K562 (cell line): Measurements from ENCODE around the gene TARBP1. TPM values are rescaled to one million over a fixed set of nuclear protein-coding genes. Genes with fewer than 3 reads are reported as not detected.

Experiments
- CCAR2 ChIP-seq: fragments of 200-400 bp; formaldehyde crosslinking; IDR thresholded peaks from 2 replicates; pipeline ENCODE4 v1.6.1; 2017; ENCODE audit warnings: mild to moderate bottlenecking, low read depth, low read length
- CHD4 ChIP-seq: fragments of 200-600 bp; sonication (generic); IDR thresholded peaks from 3 replicates; pipeline ENCODE4 v1.6.1; 2012; ENCODE audit warnings: low read depth, mild to moderate bottlenecking, mixed read lengths, low read length, inconsistent platforms; ENCODE audit not compliant: insufficient read depth, insufficient replicate concordance, poor library complexity, severe bottlenecking
- HCFC1 ChIP-seq: IDR thresholded peaks from 2 replicates; pipeline ENCODE4 v1.6.1; 2012; ENCODE audit warnings: low read depth, low read length, improper control_type of control experiment
- MXI1 ChIP-seq: IDR thresholded peaks from 2 replicates; pipeline ENCODE4 v1.6.1; 2011; ENCODE audit warnings: low read depth, mild to moderate bottlenecking, improper control_type of control experiment, low read length
- NFATC3 ChIP-seq: fragments of 450-650 bp; IDR thresholded peaks from 2 replicates; pipeline ENCODE4 v1.6.1; 2017; ENCODE audit warnings: mild to moderate bottlenecking
- PHF8 ChIP-seq: fragments of 200-600 bp; sonication (generic); IDR thresholded peaks from 2 replicates; pipeline ENCODE4 v1.6.1; 2012; ENCODE audit warnings: mixed run types, mild to moderate bottlenecking, inconsistent platforms, low read length, moderate library complexity, borderline replicate concordance
- RB1 ChIP-seq: fragments of 450-650 bp; IDR thresholded peaks from 2 replicates; pipeline ENCODE4 v1.6.1; 2017; ENCODE audit warnings: low read depth, mild to moderate bottlenecking
- RFX5 ChIP-seq: IDR thresholded peaks from 2 replicates; pipeline ENCODE4 v1.6.1; 2011; ENCODE audit warnings: low read depth, mild to moderate bottlenecking, improper control_type of control experiment, low read length
- TCF3 ChIP-seq: sonication (generic); formaldehyde crosslinking; IDR thresholded peaks from 2 replicates; pipeline ENCODE4 v1.4.0; 2020; ENCODE audit warnings: mild to moderate bottlenecking, missing genetic modification reagents
- ZNF217 ChIP-seq: sonication (generic); formaldehyde crosslinking; IDR thresholded peaks from 2 replicates; pipeline ENCODE4 v1.8.0; 2022; ENCODE audit warnings: mild to moderate bottlenecking, missing genetic modification reagents
- ZNF311 ChIP-seq: fragments of 250-450 bp; sonication (Bioruptor Pico); IDR thresholded peaks from 2 replicates; pipeline ENCODE4 v1.4.0; 2020; ENCODE audit warnings: mild to moderate bottlenecking, moderate library complexity
- polyA plus RNA-seq, 8 experiments: library from polyadenylated mRNA; depleted of rRNA in 4 of 8; stranded (reverse) in 5 of 8; unstranded in 3 of 8; fragments of >200 nt; fragmentation: Nextera tagmentation in 2 of 8; fragmentation: Illumina TruSeq in 1 of 8; extraction: Ambion mirVana in 2 of 8; extraction: Trizol in 1 of 8; gene quantifications; 2 replicates each; pipeline versions ENCODE4 v1.2.1 to v1.2.3, GENCODE V29; 2011 to 2014; ENCODE audit warnings: inconsistent platforms in 1 of 8, missing spikeins in 1 of 8
- total RNA-seq, 7 experiments: library from RNA; depleted of rRNA in 6 of 7; stranded (reverse); fragments of >200 nt in 6 of 7; fragmentation: Illumina TruSeq in 2 of 7; extraction: Trizol in 2 of 7; gene quantifications; 2 replicates each; pipeline versions ENCODE4 v1.2.1 to v1.2.3, GENCODE V29; 2011 to 2021; ENCODE audit warnings: low replicate concordance in 1 of 7
- TF ChIP-seq, protein P1 (sequence below): fragments of 450-650 bp; IDR thresholded peaks from 2 replicates; pipeline ENCODE4 v1.6.1; 2016
- TF ChIP-seq, protein P2 (sequence below): fragments of 450-650 bp; formaldehyde crosslinking; IDR thresholded peaks from 2 replicates; pipeline ENCODE4 v1.4.0; 2020; ENCODE audit warnings: mild to moderate bottlenecking, mixed read lengths
- TF ChIP-seq, protein P3 (sequence below): conservative IDR thresholded peaks from 2 replicates; pipeline ENCODE4 v1.6.1; 2011; ENCODE audit warnings: low read depth, mild to moderate bottlenecking, low read length; ENCODE audit not compliant: control insufficient read depth
- TF ChIP-seq, protein P4 (sequence below), 2 experiments: fragments of 450-650 bp; conservative IDR thresholded peaks; 2 replicates each; pipeline ENCODE4 v1.6.1; 2017; ENCODE audit warnings: mild to moderate bottlenecking in 2 of 2, moderate library complexity in 2 of 2
- TF ChIP-seq, protein P5 (sequence below), 2 experiments: fragments of 450-650 bp; IDR thresholded peaks; 2 replicates each; pipeline ENCODE4 v1.6.1; 2016
- TF ChIP-seq, protein P6 (sequence below): fragments of 250-450 bp; sonication (Bioruptor Pico); IDR thresholded peaks from 2 replicates; pipeline ENCODE4 v1.5.0; 2022; ENCODE audit warnings: mild to moderate bottlenecking

TARBP1 gene
- total and polyA plus RNA-seq, 9 of the 15 experiments (the other 6 are each of a cell fraction or from before 2014, with no cell fraction given) = 8.8 to 48.0 (median 22.9) TPM

DNA sequence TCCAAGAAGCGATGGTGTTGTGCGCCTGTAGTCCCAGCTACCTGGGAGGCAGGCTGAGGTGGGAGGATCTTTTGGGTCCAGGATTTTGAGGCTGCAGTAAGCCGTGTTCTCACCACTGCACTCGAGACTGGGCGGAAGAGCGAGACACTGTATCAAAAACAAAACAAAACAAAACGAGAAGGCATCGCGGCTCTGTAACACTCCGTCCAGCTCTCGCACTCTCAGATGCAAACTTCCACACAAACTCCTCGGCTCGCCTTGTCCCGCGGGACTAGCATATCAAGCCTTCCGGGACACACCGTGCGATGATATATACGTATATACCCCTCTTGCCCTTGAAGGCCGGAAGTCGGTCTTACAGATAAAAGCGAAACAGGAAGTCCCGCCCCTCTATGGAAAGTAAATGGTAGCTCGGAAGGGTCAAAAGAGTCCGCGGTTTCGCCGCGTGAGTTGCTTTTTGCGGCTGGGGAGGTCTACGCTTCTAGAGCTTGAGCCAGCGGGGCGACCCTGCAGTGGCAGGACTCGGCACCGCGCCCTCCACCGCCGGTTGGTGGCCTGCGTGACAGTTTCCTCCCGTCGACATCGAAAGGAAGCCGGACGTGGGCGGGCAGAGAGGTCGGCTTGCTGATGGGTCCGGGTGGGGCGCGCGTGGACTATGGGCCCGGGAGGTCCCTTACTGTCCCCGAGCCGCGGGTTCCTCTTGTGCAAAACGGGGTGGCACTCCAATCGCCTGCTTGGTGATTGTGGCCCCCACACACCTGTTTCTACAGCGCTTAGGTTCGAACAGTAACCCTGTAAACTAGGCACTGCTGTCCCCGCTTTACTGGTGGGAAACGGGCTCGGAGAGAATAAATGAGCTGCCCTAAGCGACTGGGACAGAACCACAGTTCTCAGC is 105.7 kb downstream of the TARBP1 start, which contains the start of gene COA6 (continued):
- TF ChIP-seq, protein P1, sequence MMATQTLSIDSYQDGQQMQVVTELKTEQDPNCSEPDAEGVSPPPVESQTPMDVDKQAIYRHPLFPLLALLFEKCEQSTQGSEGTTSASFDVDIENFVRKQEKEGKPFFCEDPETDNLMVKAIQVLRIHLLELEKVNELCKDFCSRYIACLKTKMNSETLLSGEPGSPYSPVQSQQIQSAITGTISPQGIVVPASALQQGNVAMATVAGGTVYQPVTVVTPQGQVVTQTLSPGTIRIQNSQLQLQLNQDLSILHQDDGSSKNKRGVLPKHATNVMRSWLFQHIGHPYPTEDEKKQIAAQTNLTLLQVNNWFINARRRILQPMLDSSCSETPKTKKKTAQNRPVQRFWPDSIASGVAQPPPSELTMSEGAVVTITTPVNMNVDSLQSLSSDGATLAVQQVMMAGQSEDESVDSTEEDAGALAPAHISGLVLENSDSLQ = peak; percentile 90
- TF ChIP-seq ZNF311 (CRISPR knock-in tag) (no peak), TCF3 (no peak; the same call in none of the 2 replicates), ZNF217 (CRISPR knock-in tag) (no peak), MXI1 (0 out of 2 replicates have a peak, but pooled peaks have one; percentile 11), CHD4 (no peak), RB1 (no peak; the same call in 1 of the 2 replicates), HCFC1 (peak; percentile 80), PHF8 (peak; percentile 100), RFX5 (no peak), NFATC3 (peak; percentile 46; the same call in 1 of the 2 replicates), CCAR2 (no peak)
- TF ChIP-seq, protein P2, sequence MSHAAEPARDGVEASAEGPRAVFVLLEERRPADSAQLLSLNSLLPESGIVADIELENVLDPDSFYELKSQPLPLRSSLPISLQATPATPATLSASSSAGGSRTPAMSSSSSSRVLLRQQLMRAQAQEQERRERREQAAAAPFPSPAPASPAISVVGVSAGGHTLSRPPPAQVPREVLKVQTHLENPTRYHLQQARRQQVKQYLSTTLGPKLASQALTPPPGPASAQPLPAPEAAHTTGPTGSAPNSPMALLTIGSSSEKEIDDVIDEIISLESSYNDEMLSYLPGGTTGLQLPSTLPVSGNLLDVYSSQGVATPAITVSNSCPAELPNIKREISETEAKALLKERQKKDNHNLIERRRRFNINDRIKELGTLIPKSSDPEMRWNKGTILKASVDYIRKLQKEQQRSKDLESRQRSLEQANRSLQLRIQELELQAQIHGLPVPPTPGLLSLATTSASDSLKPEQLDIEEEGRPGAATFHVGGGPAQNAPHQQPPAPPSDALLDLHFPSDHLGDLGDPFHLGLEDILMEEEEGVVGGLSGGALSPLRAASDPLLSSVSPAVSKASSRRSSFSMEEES (CRISPR knock-in tag) = no peak; the same call in 1 of the 2 replicates
- TF ChIP-seq, protein P3, sequence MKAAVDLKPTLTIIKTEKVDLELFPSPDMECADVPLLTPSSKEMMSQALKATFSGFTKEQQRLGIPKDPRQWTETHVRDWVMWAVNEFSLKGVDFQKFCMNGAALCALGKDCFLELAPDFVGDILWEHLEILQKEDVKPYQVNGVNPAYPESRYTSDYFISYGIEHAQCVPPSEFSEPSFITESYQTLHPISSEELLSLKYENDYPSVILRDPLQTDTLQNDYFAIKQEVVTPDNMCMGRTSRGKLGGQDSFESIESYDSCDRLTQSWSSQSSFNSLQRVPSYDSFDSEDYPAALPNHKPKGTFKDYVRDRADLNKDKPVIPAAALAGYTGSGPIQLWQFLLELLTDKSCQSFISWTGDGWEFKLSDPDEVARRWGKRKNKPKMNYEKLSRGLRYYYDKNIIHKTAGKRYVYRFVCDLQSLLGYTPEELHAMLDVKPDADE = peak; percentile 86
- TF ChIP-seq, protein P4, sequence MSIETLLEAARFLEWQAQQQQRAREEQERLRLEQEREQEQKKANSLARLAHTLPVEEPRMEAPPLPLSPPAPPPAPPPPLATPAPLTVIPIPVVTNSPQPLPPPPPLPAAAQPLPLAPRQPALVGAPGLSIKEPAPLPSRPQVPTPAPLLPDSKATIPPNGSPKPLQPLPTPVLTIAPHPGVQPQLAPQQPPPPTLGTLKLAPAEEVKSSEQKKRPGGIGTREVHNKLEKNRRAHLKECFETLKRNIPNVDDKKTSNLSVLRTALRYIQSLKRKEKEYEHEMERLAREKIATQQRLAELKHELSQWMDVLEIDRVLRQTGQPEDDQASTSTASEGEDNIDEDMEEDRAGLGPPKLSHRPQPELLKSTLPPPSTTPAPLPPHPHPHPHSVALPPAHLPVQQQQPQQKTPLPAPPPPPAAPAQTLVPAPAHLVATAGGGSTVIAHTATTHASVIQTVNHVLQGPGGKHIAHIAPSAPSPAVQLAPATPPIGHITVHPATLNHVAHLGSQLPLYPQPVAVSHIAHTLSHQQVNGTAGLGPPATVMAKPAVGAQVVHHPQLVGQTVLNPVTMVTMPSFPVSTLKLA (conservative IDR thresholded peaks at IDR 0.05) = peak; percentile 86 to 94
- TF ChIP-seq, protein P5, sequence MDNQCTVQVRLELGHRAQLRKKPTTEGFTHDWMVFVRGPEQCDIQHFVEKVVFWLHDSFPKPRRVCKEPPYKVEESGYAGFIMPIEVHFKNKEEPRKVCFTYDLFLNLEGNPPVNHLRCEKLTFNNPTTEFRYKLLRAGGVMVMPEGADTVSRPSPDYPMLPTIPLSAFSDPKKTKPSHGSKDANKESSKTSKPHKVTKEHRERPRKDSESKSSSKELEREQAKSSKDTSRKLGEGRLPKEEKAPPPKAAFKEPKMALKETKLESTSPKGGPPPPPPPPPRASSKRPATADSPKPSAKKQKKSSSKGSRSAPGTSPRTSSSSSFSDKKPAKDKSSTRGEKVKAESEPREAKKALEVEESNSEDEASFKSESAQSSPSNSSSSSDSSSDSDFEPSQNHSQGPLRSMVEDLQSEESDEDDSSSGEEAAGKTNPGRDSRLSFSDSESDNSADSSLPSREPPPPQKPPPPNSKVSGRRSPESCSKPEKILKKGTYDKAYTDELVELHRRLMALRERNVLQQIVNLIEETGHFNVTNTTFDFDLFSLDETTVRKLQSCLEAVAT (IDR thresholded peaks at IDR 0.05) = peak; percentile 96
- TF ChIP-seq, protein P6, sequence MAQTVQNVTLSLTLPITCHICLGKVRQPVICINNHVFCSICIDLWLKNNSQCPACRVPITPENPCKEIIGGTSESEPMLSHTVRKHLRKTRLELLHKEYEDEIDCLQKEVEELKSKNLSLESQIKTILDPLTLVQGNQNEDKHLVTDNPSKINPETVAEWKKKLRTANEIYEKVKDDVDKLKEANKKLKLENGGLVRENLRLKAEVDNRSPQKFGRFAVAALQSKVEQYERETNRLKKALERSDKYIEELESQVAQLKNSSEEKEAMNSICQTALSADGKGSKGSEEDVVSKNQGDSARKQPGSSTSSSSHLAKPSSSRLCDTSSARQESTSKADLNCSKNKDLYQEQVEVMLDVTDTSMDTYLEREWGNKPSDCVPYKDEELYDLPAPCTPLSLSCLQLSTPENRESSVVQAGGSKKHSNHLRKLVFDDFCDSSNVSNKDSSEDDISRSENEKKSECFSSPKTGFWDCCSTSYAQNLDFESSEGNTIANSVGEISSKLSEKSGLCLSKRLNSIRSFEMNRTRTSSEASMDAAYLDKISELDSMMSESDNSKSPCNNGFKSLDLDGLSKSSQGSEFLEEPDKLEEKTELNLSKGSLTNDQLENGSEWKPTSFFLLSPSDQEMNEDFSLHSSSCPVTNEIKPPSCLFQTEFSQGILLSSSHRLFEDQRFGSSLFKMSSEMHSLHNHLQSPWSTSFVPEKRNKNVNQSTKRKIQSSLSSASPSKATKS = no peak; the same call in 1 of the 2 replicates
